BJ (cell line): ENCODE measurements around the gene TSPAN4. TPM values are rescaled to one million over a fixed set of nuclear protein-coding genes. Genes with fewer than 3 reads are reported as not detected.

Experiments
- CTCF ChIA-PET: fragments of 350-600 bp; formaldehyde crosslinking; extraction: SDS; loops from one replicate; lab custom pipeline; 2021; ENCODE audit warnings: antibody characterized with exemption, inconsistent platforms; lab: Yijun Ruan, JAX
- POLR2A ChIA-PET: fragments of 300-600 bp; sonication (Branson Sonifier 250); formaldehyde crosslinking; extraction: SDS; loops from one replicate; lab custom pipeline; 2021; ENCODE audit warnings: antibody characterized with exemption; lab: Charles Lee
- DNase-seq: peaks from one replicate; pipeline ENCODE4 v3.0.0-alpha.2; 2011; ENCODE audit warnings: low read depth
- H3K27me3 ChIP-seq: 2 replicates; pipeline ENCODE4 v1.6.0; 2011; ENCODE audit warnings: low read length; ENCODE audit not compliant: control insufficient read depth, insufficient read depth
- H3K36me3 ChIP-seq: 2 replicates; pipeline ENCODE4 v1.5.1; 2011; ENCODE audit warnings: low read length; ENCODE audit not compliant: control insufficient read depth, insufficient read depth
- H3K4me3 ChIP-seq: 2 replicates; pipeline ENCODE4 v1.5.1; 2011; ENCODE audit warnings: low read depth, mild to moderate bottlenecking, control low read depth, low read length
- CTCF ChIP-seq: IDR thresholded peaks from 2 replicates; pipeline ENCODE4 v1.5.1; 2011; ENCODE audit warnings: low read depth, mild to moderate bottlenecking, control low read depth, inconsistent platforms, low read length, moderate library complexity; ENCODE audit not compliant: insufficient read depth
- polyA plus RNA-seq: library from polyadenylated mRNA; depleted of rRNA; stranded (reverse); fragments of >200 nt; gene quantifications from 2 replicates; pipeline ENCODE4 v1.2.3, GENCODE V29; 2011

Gene TSPAN4
- polyA plus RNA-seq, 1 experiment, result 295 TPM

GRCh38 chr11:856397-856796 lies 13.7 kb downstream of the TSPAN4 start:
- TF ChIP-seq CTCF, result no peak
- ChIA-PET POLR2A (no interaction called here), CTCF (interaction anchor here (1.8 to 2.0 kb wide), 2 partner anchors 8 to 195 kb away, joined by 7 to 9 read pairs; no protein-coding TSS in a partner anchor)

GRCh38 chr11:858053-858761 lies 15.6 kb downstream of the TSPAN4 start:
- CTCF ChIA-PET, result interaction anchor here (2.0 kb wide), 1 partner anchor 10 kb away, joined by 9 read pairs; no protein-coding TSS in a partner anchor
- POLR2A ChIA-PET, result no interaction called here
- H3K36me3 ChIP-seq, result peaks cover 7% of the 10 kb centered on the region
- no peak overlapping the region for H3K4me3 ChIP-seq
- no peak for DNase-seq
- no peak for TF ChIP-seq CTCF
- no peaks in the 10 kb centered on the region for H3K27me3 ChIP-seq

More at GRCh38 chr11:856397-856796, 13.7 kb downstream of the TSPAN4 start:
- Histone ChIP-seq H3K4me3 (no peak overlapping the region), H3K36me3 (peaks cover 5% of the 10 kb centered on the region), H3K27me3 (no peaks in the 10 kb centered on the region)
- no peak for DNase-seq

- POLR2A ChIA-PET, result no interaction called here
- Histone ChIP-seq H3K27me3 (no peaks in the 10 kb centered on the region), H3K4me3 (no peak overlapping the region), H3K36me3 (peaks cover 9% of the 10 kb centered on the region)
- DNase-seq, result no peak
- TF ChIP-seq CTCF, result no peak
- CTCF ChIA-PET, result interaction anchor here (1.0 to 1.8 kb wide), 3 partner anchors 10 to 193 kb away, joined by 3 to 10 read pairs (median 5); no protein-coding TSS in a partner anchor
These were observed 16.2 kb downstream of the TSPAN4 start for GRCh38 chr11:858762-859339.

- Histone ChIP-seq H3K36me3 (peaks cover 14% of the 10 kb centered on the region), H3K27me3 (no peaks in the 10 kb centered on the region), H3K4me3 (no peak overlapping the region)
- no peak for TF ChIP-seq CTCF
- CTCF ChIA-PET, result interaction anchor here (1.0 to 1.8 kb wide), 4 partner anchors 11 to 192 kb away, joined by 3 to 10 read pairs (median 4); no protein-coding TSS in a partner anchor
- no peak for DNase-seq
- POLR2A ChIA-PET, result no interaction called here
These were observed 16.9 kb downstream of the TSPAN4 start for GRCh38 chr11:859394-860131.
